HL-60 (cell line): ENCODE data around the gene LRBA.

Source experiments
- DNase-seq, 2 experiments: peaks; one replicate each; pipeline ENCODE4 v3.0.0-alpha.2; 2010 to 2020; ENCODE audit warnings: low read depth in 1 of 2, low spot score in 1 of 2
- H3K27ac ChIP-seq: fragments of 250-450 bp; sonication (Bioruptor Pico); replicated peaks from 2 replicates; pipeline ENCODE4 v1.5.1; 2020; ENCODE audit warnings: mild to moderate bottlenecking, moderate library complexity
- H3K27me3 ChIP-seq: fragments of 250-450 bp; sonication (Bioruptor Pico); 2 replicates; pipeline ENCODE4 v1.5.1; 2021; ENCODE audit warnings: mild to moderate bottlenecking, moderate library complexity; ENCODE audit not compliant: insufficient read depth, poor library complexity, severe bottlenecking
- H3K4me3 ChIP-seq: replicated peaks from 2 replicates; pipeline ENCODE4 v1.5.1; 2011; ENCODE audit warnings: mild to moderate bottlenecking, control low read depth, low read length; ENCODE audit not compliant: insufficient read depth
- GABPA ChIP-seq: IDR thresholded peaks from 2 replicates; pipeline ENCODE4 v1.6.1; 2012; ENCODE audit warnings: low read depth
- POLR2AphosphoS5 ChIP-seq: IDR thresholded peaks from 2 replicates; pipeline ENCODE4 v1.6.1; 2012; ENCODE audit warnings: low read depth
- SPI1 ChIP-seq: IDR thresholded peaks from 2 replicates; pipeline ENCODE4 v1.6.1; 2012; ENCODE audit warnings: low read depth, mild to moderate bottlenecking, borderline replicate concordance
- TF ChIP-seq, protein P1 (sequence below): IDR thresholded peaks from 2 replicates; pipeline ENCODE4 v1.6.1; 2012; ENCODE audit warnings: low read depth; ENCODE audit not compliant: insufficient replicate concordance
- TF ChIP-seq, protein P2 (sequence below): IDR thresholded peaks from one replicate; pipeline ENCODE4 v1.5.1; 2011; ENCODE audit warnings: low read length, control low read depth, inconsistent platforms; ENCODE audit not compliant: insufficient read depth

LRBA gene

GRCh38 chr4:150235808-150236271 lies 779.2 kb downstream of the LRBA start:
- Histone ChIP-seq H3K4me3 (no peak overlapping the region), H3K27ac (no peak overlapping the region)
- TF ChIP-seq SPI1 (no peak), GABPA (no peak), POLR2AphosphoS5 (no peak)
- TF ChIP-seq, protein P1, sequence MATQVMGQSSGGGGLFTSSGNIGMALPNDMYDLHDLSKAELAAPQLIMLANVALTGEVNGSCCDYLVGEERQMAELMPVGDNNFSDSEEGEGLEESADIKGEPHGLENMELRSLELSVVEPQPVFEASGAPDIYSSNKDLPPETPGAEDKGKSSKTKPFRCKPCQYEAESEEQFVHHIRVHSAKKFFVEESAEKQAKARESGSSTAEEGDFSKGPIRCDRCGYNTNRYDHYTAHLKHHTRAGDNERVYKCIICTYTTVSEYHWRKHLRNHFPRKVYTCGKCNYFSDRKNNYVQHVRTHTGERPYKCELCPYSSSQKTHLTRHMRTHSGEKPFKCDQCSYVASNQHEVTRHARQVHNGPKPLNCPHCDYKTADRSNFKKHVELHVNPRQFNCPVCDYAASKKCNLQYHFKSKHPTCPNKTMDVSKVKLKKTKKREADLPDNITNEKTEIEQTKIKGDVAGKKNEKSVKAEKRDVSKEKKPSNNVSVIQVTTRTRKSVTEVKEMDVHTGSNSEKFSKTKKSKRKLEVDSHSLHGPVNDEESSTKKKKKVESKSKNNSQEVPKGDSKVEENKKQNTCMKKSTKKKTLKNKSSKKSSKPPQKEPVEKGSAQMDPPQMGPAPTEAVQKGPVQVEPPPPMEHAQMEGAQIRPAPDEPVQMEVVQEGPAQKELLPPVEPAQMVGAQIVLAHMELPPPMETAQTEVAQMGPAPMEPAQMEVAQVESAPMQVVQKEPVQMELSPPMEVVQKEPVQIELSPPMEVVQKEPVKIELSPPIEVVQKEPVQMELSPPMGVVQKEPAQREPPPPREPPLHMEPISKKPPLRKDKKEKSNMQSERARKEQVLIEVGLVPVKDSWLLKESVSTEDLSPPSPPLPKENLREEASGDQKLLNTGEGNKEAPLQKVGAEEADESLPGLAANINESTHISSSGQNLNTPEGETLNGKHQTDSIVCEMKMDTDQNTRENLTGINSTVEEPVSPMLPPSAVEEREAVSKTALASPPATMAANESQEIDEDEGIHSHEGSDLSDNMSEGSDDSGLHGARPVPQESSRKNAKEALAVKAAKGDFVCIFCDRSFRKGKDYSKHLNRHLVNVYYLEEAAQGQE: no peak
- TF ChIP-seq, protein P2, sequence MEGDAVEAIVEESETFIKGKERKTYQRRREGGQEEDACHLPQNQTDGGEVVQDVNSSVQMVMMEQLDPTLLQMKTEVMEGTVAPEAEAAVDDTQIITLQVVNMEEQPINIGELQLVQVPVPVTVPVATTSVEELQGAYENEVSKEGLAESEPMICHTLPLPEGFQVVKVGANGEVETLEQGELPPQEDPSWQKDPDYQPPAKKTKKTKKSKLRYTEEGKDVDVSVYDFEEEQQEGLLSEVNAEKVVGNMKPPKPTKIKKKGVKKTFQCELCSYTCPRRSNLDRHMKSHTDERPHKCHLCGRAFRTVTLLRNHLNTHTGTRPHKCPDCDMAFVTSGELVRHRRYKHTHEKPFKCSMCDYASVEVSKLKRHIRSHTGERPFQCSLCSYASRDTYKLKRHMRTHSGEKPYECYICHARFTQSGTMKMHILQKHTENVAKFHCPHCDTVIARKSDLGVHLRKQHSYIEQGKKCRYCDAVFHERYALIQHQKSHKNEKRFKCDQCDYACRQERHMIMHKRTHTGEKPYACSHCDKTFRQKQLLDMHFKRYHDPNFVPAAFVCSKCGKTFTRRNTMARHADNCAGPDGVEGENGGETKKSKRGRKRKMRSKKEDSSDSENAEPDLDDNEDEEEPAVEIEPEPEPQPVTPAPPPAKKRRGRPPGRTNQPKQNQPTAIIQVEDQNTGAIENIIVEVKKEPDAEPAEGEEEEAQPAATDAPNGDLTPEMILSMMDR: no peak

GRCh38 chr4:150235317-150235716 lies 779.8 kb downstream of the LRBA start:
- DNase-seq: no peak
- Histone ChIP-seq H3K4me3 (no peak overlapping the region), H3K27me3 (peaks cover 3% of the 10 kb centered on the region), H3K27ac (no peak overlapping the region)
- TF ChIP-seq, protein P1: no peak
- TF ChIP-seq, protein P2: no peak
- TF ChIP-seq SPI1: no peak
- no peak for TF ChIP-seq POLR2AphosphoS5
- no peak for TF ChIP-seq GABPA

More at GRCh38 chr4:150235808-150236271, 779.2 kb downstream of the LRBA start:
- DNase-seq: no peak
- peaks cover 3% of the 10 kb centered on the region for H3K27me3 ChIP-seq

DNA sequence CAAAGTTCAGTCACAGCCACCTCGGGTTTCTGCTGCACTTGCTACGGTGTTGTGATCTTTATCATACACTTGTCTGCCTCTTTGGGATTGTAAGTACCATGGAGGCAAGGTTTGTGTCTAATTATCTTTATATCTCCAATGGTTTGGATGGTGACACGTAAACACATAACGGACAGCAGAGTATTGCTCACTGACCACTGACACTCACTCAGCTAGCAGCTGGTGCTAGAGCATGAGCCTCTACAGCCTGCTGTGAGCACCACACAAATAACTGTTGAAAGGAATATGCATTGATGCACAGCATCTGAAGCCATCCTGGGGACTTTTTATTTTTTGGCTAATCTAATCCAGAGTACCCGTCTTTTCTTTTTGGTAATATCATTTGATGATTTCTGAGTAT lies 780.8 kb downstream of the LRBA start:
- peaks cover 3% of the 10 kb centered on the region for H3K27me3 ChIP-seq
- H3K4me3 ChIP-seq: no peak overlapping the region
- TF ChIP-seq POLR2AphosphoS5: no peak
- TF ChIP-seq SPI1: no peak
- TF ChIP-seq GABPA: no peak
- TF ChIP-seq, protein P1: no peak
- TF ChIP-seq, protein P2: no peak
- no peak overlapping the region for H3K27ac ChIP-seq
- no peak for DNase-seq
